ENCODE data around the gene TRMU. TPM values are rescaled to one million over a fixed set of nuclear protein-coding genes. Genes with fewer than 3 reads are reported as not detected.

The TRMU gene, protein sequence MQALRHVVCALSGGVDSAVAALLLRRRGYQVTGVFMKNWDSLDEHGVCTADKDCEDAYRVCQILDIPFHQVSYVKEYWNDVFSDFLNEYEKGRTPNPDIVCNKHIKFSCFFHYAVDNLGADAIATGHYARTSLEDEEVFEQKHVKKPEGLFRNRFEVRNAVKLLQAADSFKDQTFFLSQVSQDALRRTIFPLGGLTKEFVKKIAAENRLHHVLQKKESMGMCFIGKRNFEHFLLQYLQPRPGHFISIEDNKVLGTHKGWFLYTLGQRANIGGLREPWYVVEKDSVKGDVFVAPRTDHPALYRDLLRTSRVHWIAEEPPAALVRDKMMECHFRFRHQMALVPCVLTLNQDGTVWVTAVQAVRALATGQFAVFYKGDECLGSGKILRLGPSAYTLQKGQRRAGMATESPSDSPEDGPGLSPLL
- total RNA-seq: 24.3 and 41.2 TPM in 2 replicates

DNA sequence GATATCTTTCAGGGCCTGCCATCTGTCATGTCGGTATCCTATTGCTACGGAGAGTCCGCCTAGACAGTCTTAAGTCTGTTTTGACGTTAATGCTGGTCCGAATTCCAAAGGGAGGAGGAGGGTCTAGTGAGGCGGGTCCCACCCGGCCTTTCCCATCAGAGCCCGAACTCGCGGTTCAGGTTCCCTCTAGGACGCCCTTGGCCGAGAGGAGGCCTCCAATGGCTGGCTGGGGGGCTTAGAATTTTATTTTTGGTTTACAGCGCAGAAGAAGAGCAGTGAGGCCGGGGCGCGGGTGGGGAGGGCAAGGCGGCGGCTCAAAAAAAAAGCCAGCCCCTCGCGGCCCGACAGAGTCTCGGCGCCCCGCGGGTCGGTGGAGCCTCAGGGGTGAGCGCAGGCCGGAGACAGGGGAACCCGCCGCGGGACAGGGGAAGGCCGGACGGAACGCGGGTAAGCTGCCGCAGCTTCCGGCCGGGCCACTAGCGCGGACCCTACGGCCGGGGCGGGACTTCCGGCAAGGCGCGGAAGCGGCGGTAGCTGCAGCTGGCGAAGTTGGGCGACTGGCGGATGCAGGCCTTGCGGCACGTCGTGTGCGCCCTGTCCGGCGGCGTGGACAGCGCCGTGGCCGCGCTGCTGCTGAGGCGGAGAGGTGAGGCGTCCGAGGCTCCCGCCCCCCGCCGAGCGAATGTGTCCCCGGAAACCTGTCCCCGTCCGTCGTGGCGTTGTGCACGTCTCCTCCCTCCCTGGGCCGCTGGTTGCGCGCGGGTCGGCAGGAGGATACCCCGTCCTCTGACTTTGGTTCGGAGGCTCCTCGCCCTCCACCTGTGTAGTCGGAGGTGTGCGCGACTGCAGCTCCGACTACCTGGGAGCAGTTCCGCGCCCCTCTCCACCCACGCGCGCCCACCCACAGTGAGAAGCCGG, at the start of gene TRMU:
Gene TRMU, plus strand, starts transcription at position 514 of the 918 bp plus-strand sequence. Its CDS starts 51 bp downstream, at position 565.
- peak; percentile 66 for DNase-seq (ENCODE audit: low read depth)

DNA sequence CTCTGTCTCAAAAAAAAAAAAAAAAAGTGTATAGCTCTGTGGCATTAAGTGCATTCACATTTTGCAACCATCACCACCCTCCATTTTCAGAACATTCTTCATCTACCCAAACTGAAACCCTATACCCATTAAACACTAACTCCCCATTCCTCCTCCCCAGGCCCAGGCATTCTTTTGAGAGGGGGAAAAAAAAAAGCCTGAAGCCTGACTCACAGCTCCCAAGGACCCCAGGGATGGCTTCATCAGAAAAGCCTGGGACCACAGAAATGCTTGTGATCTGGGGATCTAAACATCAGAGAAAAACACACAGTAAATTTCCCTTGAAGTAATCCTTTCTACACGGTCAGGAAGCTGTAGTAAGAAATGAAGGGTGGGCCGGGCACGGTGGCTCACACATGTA, 49.5 kb upstream of the TRMU start:
- DNase-seq (ENCODE audit: low read depth): no peak

DNA sequence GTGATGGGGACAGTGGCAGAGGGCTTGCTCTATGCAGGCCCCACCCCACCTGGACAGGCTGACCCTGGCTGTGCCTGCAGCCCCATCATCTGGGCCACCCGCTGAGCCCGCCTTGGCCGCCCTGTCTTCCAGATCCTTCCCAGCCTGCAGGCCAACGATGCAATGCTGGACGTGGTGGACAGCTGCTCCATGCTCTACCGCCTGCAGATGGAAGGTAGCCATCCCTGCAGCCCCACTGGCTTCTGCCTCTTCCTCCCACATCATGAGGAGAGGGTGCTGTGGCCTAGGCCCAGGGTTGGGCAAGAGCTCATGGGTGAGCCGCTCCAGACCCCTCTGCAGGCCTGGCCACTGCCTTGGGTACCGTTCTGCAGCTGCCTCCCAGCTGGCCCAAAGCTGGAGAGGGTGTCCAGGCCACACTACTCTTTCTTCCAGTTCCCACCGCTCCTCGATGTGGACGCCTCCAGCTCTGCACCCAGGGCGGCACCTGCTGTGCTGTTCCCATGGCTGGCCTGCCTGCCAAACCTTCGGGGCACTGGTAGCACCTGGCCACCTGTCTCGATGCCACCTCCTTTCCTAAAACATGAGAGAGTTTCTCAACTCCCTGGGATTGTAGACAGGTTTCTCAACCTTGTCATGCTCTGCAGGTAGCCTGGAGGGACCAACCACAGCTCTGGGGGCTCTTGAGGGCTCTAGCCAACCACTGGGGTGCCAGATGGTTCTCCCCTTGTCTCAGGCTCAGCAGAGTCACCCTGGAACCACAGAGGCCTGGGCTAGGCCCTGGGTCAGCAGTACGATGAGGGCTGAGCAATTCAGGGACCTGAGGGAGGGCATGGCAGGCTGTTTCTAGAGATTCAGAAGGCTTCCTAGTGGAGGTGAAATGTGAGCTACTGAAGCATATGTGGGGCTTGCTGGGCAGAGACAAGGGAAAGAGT, 48.3 kb upstream of the TRMU start:
- DNase-seq (ENCODE audit: low read depth): no peak

DNA sequence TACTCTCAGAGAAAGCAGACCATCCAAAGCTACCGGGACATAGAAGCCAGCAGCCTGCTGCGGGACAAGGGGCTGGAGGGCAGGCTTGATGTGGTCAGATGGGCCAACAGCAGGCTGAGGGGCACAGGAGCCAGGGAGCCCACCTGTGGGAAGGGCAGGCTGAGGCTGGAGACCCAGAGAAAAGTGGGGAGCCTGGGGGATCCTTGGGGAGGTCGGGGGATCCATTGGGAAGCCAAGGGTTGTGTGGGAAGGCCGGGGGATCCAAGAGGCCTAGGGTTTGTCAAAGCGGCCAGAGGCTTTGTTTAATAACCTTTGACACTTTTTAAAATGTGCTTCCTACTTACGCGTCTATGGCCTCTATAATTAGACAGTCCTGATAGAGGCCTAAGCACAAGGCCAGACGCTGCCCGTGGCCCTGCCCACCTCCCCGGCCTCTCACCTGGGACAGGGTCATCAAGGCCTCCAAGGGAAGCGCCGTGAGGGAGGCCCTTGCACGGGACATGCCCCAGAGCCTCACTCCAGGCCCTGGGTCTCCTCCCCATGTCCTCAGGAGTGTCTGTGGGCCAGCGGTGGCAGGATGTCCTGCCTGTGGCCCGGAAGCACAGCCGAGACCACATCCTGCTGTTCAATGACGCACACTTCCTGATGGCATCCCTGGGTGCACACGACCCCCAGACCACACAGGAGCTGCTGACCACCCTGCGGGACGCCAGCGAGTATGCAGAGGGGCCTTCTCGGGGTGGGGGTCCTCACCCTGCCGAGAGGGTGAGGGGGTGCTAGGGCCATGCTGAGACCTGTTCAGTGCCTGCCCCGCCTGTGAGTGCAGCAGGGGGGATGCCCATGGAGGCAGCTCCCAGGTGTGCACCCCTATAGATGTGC, 47.4 kb upstream of the TRMU start:
- no peak for DNase-seq (ENCODE audit: low read depth)

DNA sequence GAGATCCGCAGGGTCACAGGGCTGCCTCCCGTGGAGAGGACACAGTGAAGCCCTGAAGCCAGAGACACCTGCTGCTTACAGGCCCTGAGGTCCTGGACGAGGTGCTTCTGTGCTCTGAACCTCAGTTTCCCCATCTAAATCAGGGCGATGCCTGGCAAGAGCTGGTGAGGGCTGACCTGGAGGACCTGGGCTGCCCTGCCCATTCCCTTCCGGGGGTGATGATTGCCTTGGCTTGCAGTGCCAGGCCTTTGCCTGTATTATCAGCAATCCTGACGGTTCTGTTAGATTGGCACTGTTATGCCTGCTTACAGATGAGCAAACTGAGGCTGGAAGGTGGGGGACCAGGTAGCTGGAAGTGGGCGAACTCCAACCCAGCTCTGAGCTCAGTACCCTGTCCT, 46.7 kb upstream of the TRMU start:
- DNase-seq (ENCODE audit: low read depth): no peak

DNA sequence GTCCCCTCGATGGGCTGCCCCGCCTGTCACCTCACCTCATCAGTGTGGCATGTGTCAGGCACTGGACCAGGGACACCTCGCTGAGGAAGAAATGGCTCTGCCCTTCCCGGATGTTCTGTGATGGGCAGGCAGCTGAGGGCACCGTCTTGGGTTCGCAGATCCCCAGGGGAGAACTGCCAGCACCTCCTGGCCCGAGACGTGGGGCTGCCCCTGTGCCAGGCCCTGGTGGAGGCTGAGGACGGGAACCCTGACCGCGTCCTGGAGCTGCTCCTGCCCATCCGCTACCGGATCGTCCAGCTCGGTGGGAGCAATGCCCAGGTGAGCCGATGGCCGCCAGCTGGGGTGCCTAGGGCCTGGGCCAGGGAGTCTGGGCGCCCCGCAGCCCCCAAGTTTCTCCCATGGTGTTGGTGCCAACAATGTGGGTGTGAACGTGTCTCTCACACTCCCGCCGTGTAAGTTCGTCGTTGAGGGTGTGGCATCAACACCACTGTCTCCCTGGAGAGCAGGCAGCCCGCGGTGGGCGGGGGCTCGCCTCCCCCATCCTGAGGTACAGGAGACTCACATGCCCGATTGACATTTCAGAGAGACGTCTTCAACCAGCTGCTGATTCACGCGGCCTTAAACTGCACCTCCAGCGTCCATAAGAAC, 46.1 kb upstream of the TRMU start:
- no peak for DNase-seq (ENCODE audit: low read depth)

DNA sequence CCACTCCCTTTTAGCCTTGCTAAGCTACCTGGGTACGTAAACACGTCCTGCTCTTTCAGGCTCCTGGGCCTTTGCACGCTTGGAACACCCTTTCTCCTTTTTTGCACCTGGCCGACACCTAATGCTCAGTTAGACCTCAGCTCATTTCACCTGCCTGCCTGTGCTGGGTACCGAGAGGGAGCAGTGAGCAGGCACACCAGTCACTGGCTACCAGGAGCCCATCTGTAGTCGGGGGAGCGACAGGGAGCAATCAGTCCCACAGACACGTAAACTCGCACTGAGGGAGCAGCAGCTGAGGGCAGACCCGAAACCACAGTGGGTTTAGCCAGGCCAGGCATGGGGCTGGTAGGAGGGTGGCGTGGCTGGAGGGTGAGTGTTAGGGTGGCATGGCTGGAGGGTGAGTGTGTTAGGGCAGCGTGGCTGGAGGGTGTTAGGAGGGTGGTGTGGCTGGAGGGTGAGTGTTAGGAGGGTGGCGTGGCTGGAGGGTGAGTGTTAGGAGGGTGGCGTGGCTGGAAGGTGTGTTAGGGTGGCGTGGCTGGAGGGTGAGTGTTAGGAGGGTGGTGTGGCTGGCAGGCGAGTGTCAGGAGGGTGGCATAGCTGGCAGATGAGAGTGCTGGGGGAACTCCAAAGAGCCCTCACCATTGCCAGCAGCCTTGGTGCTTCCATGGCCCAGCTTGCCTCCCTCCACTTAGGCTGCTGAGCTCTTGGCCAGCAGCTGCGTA, 45.2 kb upstream of the TRMU start:
- DNase-seq (ENCODE audit: low read depth): no peak

DNA sequence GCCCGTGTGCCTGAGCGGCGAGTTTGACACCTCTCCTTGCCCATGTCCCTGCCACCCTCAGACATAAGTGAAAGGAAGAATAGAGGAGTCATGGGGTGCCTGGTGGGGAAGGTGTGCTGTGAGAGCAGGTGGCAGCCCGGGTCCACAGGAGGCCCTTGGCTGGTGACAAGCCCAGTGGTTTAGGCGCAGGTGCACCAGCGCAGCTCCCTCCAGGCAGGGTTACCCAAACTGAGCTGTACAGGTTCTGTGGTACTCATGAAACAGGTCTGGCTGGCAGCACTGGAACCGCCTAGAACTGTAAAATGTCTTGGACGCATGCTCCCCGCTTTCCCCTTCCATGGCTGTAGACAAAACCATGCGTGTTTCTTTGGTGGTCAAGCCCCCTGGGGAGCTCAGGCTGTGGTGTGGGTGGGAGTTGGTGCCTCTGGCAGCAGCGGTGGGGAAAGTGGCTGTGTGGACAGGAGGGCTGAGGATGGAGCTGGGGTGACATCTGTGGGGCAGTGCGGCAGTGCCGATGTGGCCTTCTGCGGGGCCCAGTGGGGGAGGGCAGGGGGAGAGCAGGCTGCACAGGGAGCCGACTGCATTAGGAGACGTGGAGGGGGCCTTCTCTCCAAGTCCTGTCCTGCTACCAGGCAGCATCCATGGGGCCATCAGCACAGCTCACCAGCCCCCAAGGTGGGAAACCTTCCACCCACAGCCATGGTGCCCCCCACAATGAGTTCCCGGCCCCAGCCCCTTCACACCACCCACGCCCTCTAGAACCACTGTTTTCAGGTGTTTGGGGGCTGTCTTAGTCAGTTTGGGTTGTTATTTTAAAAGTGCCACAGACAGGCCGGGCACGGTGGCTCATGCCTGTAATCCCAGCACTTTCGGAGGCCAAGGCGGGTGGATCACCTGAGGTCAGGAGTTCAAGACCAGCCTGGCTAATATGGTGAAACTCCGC, 44.4 kb upstream of the TRMU start:
- no peak for DNase-seq (ENCODE audit: low read depth)

DNA sequence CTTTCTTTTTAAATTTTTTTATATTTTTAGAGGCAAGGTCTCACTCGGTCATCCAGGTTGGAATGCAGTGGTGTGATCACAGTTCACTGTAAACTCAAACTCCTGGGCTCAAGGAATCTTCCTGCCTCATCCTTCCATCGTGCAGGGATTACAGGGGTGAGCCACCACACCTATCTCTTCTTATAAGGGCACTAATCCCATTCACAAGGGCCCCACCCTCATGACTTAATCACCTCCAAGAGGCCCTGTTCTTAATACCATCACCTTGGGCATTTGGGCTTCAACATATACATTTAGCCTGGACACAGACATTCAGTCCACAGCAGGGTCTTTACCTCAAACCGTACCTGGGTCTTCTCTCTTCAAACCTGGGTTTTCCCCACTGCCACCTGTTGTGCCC, 43.3 kb upstream of the TRMU start:
- no peak for DNase-seq (ENCODE audit: low read depth)

DNA sequence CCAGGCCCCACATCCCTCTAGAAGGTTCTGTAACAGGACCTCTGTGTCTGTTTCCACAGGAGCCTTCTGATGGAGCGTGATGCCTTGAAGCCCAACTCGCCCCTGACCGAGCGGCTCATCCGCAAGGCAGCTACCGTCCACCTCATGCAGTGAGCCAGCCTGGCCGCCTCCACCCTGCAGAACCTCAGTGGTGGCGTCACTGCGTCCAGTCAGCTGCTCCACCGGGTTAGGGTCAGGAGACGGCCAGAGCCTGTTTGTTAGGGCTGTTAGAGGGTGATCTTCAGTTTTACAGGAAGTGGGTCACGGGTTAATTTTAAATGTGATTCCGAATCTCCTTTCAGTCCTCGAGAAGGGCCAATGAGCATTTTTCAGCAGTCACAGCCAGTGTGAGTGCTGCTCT, 42.8 kb upstream of the TRMU start:
- DNase-seq (ENCODE audit: low read depth): no peak

DNA sequence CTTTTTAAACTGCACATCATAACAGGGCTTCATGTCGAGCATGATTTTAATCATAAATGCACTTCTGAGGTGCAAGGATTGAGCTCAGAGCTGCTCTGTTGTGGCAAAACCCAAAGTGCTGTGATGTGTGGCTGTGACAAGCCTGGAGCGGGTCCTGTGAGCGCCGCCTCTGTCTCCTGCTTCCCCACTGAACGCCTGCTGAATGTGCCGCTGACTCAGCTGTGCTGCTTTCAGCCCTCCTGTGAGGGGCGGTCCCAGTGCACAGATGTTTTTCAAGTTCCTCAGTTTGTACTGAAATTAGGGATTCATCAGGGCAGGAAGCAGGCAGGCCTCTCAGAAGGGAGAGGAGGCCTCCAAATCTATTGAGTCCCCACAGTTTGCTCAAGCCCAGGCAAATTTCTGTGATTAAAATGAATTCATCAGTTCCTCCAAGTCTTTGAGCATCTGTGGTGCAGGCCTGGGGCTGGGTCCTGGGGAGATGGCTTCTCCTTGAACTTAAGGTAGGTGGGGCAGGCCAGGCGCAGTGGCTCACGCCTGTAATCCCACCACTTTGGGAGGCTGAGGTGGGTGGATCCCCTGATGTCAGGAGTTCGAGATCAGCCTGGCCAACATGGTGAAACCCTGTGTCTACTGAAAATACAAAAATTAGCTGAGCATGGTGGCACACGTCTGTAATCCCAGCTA, 41.8 kb upstream of the TRMU start:
- no peak for DNase-seq (ENCODE audit: low read depth)

DNA sequence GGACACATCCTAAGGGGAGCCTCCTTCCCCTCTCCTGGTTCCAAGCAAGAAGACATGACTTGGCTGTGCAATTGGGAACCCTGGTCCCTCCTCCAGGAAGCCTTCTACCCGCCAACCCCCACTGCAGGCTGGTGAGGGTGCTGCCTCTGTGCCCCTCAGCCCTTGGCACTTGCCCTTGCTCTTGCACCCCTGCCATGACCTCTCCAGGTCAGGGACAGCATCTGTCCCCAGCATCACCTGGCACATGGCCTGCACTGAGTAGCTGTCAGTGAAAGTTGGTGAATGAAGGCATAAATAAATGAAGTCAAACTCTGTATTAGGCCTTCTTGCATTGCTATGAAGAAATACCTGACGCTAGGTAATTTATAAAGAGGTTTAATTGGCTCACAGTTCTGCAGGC, 40.7 kb upstream of the TRMU start:
- DNase-seq (ENCODE audit: low read depth): no peak

DNA sequence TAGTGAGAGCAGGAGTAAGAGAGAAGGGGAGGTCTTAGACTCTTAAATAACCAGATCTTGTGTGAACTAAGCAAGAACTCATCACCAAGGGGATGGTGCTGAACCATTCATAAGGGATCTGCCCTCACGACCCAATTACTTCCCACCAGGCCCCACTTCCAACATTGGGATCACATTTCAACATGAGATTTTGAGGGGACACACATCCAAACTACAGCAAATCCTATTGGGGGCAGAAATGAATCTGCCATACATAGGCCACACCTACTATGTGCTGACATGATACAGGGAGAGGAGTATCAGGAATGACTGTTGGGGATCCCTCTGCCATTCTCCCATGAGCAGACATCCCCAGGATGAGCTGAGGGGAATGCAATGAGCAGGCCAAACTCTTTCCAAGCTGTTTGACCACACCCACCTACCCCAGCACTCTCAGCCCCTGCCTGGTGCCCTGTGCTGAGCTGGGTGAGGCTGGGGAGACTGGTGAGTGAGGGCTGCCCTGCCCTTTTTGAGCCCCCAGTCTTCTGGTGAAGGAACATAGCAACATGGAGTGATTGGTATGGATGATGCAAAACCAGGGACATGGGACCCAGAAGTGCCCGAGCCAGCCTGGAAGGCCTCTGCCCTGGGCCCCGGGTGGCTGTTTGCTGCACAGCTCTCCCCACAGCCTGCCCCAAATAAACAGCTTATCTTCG, 40.1 kb upstream of the TRMU start:
- DNase-seq (ENCODE audit: low read depth): no peak

DNA sequence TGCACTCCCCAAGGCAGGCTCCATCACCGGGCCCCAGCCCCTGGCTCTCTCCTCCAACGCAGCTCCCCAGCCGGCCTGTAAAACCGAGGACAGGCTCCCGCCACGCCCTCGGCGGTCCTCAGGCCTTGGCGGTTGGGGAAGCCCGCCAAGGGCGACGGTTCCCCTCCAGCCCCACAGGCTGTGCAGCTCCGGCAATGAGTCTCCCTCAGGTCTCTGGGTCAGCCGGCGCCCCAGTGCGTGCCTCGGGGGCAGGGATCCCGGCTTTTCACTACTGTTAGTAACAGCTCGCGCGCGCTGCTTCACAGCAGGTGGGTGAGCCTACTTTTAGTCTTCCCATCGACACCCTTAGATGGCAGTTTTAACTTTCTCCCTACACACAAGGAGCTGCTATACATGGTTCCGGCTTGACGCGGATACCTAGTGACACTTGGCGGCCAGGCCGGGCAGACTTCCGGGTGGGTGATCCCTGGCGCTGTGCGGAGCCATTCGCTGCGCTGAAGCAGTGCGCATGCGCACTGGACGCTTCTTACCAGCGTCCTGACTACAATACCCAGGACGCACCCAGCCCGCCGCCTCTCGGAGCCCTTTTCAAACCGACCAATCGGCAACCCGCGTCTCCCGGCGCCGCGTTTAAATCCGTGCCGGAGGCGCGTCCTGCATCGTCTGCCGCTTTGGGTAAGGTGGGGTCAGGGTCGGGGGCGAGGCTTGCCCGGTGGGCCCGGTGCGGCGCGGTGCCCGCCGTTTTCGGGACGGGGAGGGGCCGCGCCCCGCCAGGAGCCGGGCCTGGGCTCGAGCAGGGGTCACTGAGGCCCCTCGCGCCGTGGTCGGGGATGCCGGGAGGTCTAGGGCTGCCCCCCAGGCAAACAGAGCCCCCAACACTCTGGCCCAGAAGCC, 39.0 kb upstream of the TRMU start, which contains the start of gene GTSE1:
Gene GTSE1, plus strand, starts transcription at position 614 of the 894 bp plus-strand sequence. CDS start 531 bp downstream, outside the sequence.
- DNase-seq (ENCODE audit: low read depth): peak; percentile 94

DNA sequence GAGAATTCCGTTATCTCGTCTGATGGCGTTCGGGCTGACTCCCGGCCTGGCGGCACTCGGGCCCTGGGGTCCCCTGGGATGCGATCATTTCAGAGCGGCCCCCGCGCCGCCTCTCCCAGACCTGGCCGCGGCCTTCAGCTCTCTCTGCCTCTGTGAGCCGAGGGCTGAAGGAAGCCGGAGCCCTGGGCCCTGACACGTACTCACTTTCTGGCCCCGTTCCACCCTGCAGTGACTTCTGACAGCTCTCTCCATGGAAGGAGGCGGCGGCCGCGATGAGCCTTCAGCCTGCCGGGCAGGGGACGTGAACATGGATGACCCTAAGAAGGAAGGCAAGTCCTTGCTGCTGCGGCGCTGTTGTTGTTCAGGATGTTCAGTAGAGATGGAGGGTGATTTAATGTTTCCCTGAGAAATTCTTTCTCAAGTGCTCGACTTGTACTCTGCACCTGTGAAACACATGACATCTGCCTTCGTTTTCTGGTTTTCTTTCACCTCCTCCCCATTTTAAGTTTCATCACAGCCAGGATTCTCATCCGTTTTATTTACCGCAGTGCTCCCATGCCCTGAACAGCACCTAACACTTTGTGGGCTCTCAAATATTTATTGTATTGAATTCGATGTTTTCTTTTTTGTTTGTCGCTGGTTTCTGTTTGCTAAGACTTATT, 38.2 kb upstream of the TRMU start:
- DNase-seq (ENCODE audit: low read depth): peak; percentile 9
